Mammary epithelial cell (primary cell): ENCODE data around the gene CCDC80.

Experiments
- CTCF ChIP-seq, 2 donors: IDR thresholded peaks in 1 of 2; conservative IDR thresholded peaks in 1 of 2; 2 replicates each; pipeline ENCODE4 v1.5.1; 2011 to 2012; ENCODE audit warnings: inconsistent platforms in 2 of 2, low read length in 2 of 2, mild to moderate bottlenecking in 2 of 2, control low read depth in 1 of 2, low read depth in 1 of 2; ENCODE audit not compliant: insufficient read depth in 1 of 2; ENCODE audit errors: extremely low read depth in 1 of 2
- EZH2 ChIP-seq: IDR thresholded peaks from 2 replicates; pipeline ENCODE4 v1.6.1; 2012; ENCODE audit warnings: low read length, inconsistent platforms, borderline replicate concordance

- TF ChIP-seq CTCF (conservative IDR thresholded peaks at IDR 0.05 in 1 of 2, IDR thresholded peaks at IDR 0.05 in 1 of 2; ENCODE audit: extremely low read depth in 1 of 2, insufficient read depth in 1 of 2, low read depth in 1 of 2, low read length in 2 of 2) (no peak), EZH2 (no peak)
Measured at GRCh38 chr3:112633757-112634156, 7.2 kb downstream of the CCDC80 start.
